Keratinocyte (primary cell): ENCODE results near the gene KIFBP. TPM values are rescaled to one million over a fixed set of nuclear protein-coding genes. Genes with fewer than 3 reads are reported as not detected.

ENCODE experiments used
- DNase-seq: peaks from one replicate; pipeline ENCODE4 v3.0.0-alpha.2; 2011; ENCODE audit warnings: low read depth, missing footprints, low spot score
- FAIRE-seq: peaks from 2 replicates; lab custom pipeline; 2011; peaks lifted over from hg19 to GRCh38; lab: Jason Lieb, UNC
- H2AFZ ChIP-seq: 2 replicates; pipeline ENCODE4 v1.6.0; 2012; ENCODE audit warnings: low read length, control low read depth, inconsistent platforms; ENCODE audit not compliant: control insufficient read depth
- H3K27ac ChIP-seq: 2 replicates; pipeline ENCODE4 v1.5.1; 2011; ENCODE audit warnings: low read length; ENCODE audit not compliant: control insufficient read depth, insufficient read depth
- H3K27me3 ChIP-seq: 3 replicates; pipeline ENCODE4 v1.6.0; 2011; ENCODE audit warnings: low read length; ENCODE audit not compliant: control insufficient read depth, insufficient read depth; ENCODE audit errors: extremely low read depth
- H3K36me3 ChIP-seq, 2 experiments: 2 replicates in 1 of 2; 3 replicates in 1 of 2; pipeline ENCODE4 v1.5.1; 2011; ENCODE audit warnings: low read length in 2 of 2, mild to moderate bottlenecking in 1 of 2; ENCODE audit not compliant: control insufficient read depth in 2 of 2, insufficient read depth in 2 of 2; ENCODE audit errors: extremely low read depth in 1 of 2
- H3K4me1 ChIP-seq: 3 replicates; pipeline ENCODE4 v1.5.1; 2011; ENCODE audit warnings: low read length; ENCODE audit not compliant: control insufficient read depth, insufficient read depth; ENCODE audit errors: extremely low read depth
- H3K4me2 ChIP-seq: 3 replicates; pipeline ENCODE4 v1.6.0; 2011; ENCODE audit warnings: low read depth, low read length; ENCODE audit not compliant: control insufficient read depth, insufficient read depth; ENCODE audit errors: extremely low read depth
- H3K4me3 ChIP-seq, 3 experiments: fragments of 200-600 bp in 1 of 3; sonication (generic) in 1 of 3; 2 replicates in 2 of 3; 3 replicates in 1 of 3; pipeline ENCODE4 v1.5.1; 2011 to 2016; ENCODE audit warnings: low read length in 3 of 3, mild to moderate bottlenecking in 3 of 3, control low read depth in 2 of 3, inconsistent platforms in 1 of 3, low read depth in 1 of 3, mixed read lengths in 1 of 3, mixed run types in 1 of 3, moderate library complexity in 1 of 3; ENCODE audit not compliant: control insufficient read depth in 2 of 3, insufficient read depth in 2 of 3; ENCODE audit errors: extremely low read depth in 1 of 3
- H3K79me2 ChIP-seq: 2 replicates; pipeline ENCODE4 v1.6.0; 2012; ENCODE audit warnings: low read length; ENCODE audit not compliant: control insufficient read depth, insufficient read depth
- H3K9ac ChIP-seq: 3 replicates; pipeline ENCODE4 v1.6.0; 2011; ENCODE audit warnings: low read length; ENCODE audit not compliant: control insufficient read depth, insufficient read depth; ENCODE audit errors: extremely low read depth
- H3K9me1 ChIP-seq: 3 replicates; pipeline ENCODE4 v1.6.0; 2011; ENCODE audit warnings: low read length; ENCODE audit not compliant: control insufficient read depth, insufficient read depth; ENCODE audit errors: extremely low read depth
- H3K9me3 ChIP-seq: 2 replicates; pipeline ENCODE4 v1.5.1; 2012; ENCODE audit warnings: low read depth, low read length; ENCODE audit not compliant: control insufficient read depth
- H4K20me1 ChIP-seq: 3 replicates; pipeline ENCODE4 v1.6.0; 2011; ENCODE audit warnings: low read length; ENCODE audit not compliant: control insufficient read depth, insufficient read depth; ENCODE audit errors: extremely low read depth
- CTCF ChIP-seq, 3 experiments: IDR thresholded peaks in 1 of 3; conservative IDR thresholded peaks in 1 of 3; optimal IDR thresholded peaks in 1 of 3; 2 replicates in 2 of 3; 3 replicates in 1 of 3; pipeline versions ENCODE3 to v1.5.1; 2011; ENCODE audit warnings: low read length in 3 of 3, mild to moderate bottlenecking in 3 of 3, moderate library complexity in 2 of 3, control low read depth in 1 of 3, inconsistent platforms in 1 of 3; ENCODE audit not compliant: insufficient read depth in 2 of 3; ENCODE audit errors: extremely low read depth in 1 of 3
- EZH2 ChIP-seq: IDR thresholded peaks from one replicate; pipeline ENCODE4 v1.6.1; 2012; ENCODE audit warnings: inconsistent platforms, mild to moderate bottlenecking, low read length, moderate library complexity
- dilution Hi-C: fragments of 300-500 bp; cut with MboI; formaldehyde crosslinking; loops from one replicate; pipeline ENCODE4 v1.7.0; 2020; ENCODE audit warnings: low sequenced_read_pairs; ENCODE audit not compliant: extremely low pct_ligation_motif_present
- polyA plus RNA-seq, 5 experiments: library from polyadenylated mRNA; depleted of rRNA in 3 of 5; stranded (reverse) in 3 of 5; stranded (forward) in 1 of 5; unstranded in 1 of 5; fragments of >200 nt; gene quantifications; 1 replicate in 1 of 5; 2 replicates in 3 of 5; 3 replicates in 1 of 5; pipeline versions ENCODE4 v1.2.1 to v1.2.3, GENCODE V29; 2011 to 2012; ENCODE audit warnings: missing spikeins in 2 of 5, low read depth in 1 of 5, low replicate concordance in 1 of 5

The KIFBP gene
- polyA plus RNA-seq, 1 donor (not counting 4 experiments of a cell fraction or from before 2014, with no cell fraction given), result 48.9 TPM

GRCh38 chr10:69047111-69047832, 58.7 kb downstream of the KIFBP start:
- Histone ChIP-seq H3K27me3 (no peaks in the 10 kb centered on the region), H3K27ac (no peak overlapping the region), H3K79me2 (no peaks in the 10 kb centered on the region), H3K9me3 (no peaks in the 10 kb centered on the region), H3K36me3 (no peaks in the 10 kb centered on the region), H3K4me1 (peaks cover 22% of the 10 kb centered on the region), H3K4me3 (no peak overlapping the region), H4K20me1 (no peaks in the 10 kb centered on the region), H3K4me2 (no peak overlapping the region), H3K9me1 (no peaks in the 10 kb centered on the region), H3K9ac (no peak overlapping the region), H2AFZ (no peak overlapping the region)
- FAIRE-seq, result no peak
- dilution Hi-C loops, result no loop called here
- TF ChIP-seq CTCF (optimal IDR thresholded peaks at IDR 0.05 in 1 of 3, IDR thresholded peaks at IDR 0.05 in 1 of 3, conservative IDR thresholded peaks at IDR 0.05 in 1 of 3; ENCODE audit: extremely low read depth in 1 of 3, insufficient read depth in 2 of 3, low read length in 3 of 3) (no peak), EZH2 (no peak)
- no peak for DNase-seq

- dilution Hi-C loops, result no loop called here
- no peak overlapping the region for H2AFZ ChIP-seq
- no peak overlapping the region for H3K27ac ChIP-seq
Observed at GRCh38 chr10:69048103-69048502, 59.5 kb downstream of the KIFBP start.

More at GRCh38 chr10:69048103-69048502, 59.5 kb downstream of the KIFBP start:
- FAIRE-seq, result no peak
- H3K4me3 ChIP-seq, result no peak overlapping the region
- H3K4me2 ChIP-seq, result no peak overlapping the region
- H3K9me3 ChIP-seq, result no peaks in the 10 kb centered on the region
- no peak for TF ChIP-seq EZH2
- TF ChIP-seq CTCF (optimal IDR thresholded peaks at IDR 0.05 in 1 of 3, IDR thresholded peaks at IDR 0.05 in 1 of 3, conservative IDR thresholded peaks at IDR 0.05 in 1 of 3; ENCODE audit: extremely low read depth in 1 of 3, insufficient read depth in 2 of 3, low read length in 3 of 3), result no peak
- peaks cover 22% of the 10 kb centered on the region for H3K4me1 ChIP-seq
- H3K9ac ChIP-seq, result no peak overlapping the region
- no peaks in the 10 kb centered on the region for H3K9me1 ChIP-seq
- no peaks in the 10 kb centered on the region for H3K36me3 ChIP-seq
- H3K27me3 ChIP-seq, result no peaks in the 10 kb centered on the region
- no peak for DNase-seq
- H4K20me1 ChIP-seq, result no peaks in the 10 kb centered on the region
- no peaks in the 10 kb centered on the region for H3K79me2 ChIP-seq
